GM18909 (cell line): ENCODE data around the gene TDP2.
A peak's percentile ranks its signal among the peaks of the same experiment; 100 is the strongest.
"Not testable (repeated sequence)": the region's sequence is repeated elsewhere in the genome, so short reads cannot be mapped to it uniquely, and the experiment has no call there.

Experiments
- ATAC-seq: cut with Tn5 transposase; IDR thresholded peaks from one replicate; pipeline ENCODE4 v1.9.1; 2021; ENCODE audit warnings: mild to moderate bottlenecking; ENCODE audit not compliant: unreplicated experiment, poor library complexity

Gene TDP2

GRCh38 chr6:24683297-24684296 is 16.9 kb upstream of the TDP2 start:
- no peak for ATAC-seq

DNA sequence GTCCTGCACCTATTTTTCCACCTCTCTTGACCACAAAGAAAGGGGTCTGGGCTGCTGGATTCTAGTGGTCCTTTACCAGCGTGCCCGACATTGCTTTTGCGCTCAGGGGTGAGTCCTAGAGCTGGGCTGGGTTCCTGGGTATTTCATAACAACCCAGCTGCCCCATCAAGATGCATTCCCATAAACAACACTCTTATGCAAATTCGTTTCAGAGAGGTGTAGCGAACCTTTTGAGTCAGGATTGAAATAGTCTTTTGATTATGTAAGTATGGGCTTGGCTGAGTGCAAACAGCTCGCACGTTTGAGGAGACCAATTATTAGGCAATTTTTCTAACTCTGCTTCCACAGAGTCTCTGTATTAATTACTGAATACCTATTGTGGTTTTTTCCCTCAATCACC is 13.9 kb upstream of the TDP2 start:
- ATAC-seq = no peak

GRCh38 chr6:24678792-24679352 is 12.2 kb upstream of the TDP2 start:
- ATAC-seq = not testable (repeated sequence)

GRCh38 chr6:24673625-24674024 is 6.9 kb upstream of the TDP2 start:
- ATAC-seq = no peak

GRCh38 chr6:24672620-24673182 is 6.0 kb upstream of the TDP2 start:
- no peak for ATAC-seq

- ATAC-seq = not testable (repeated sequence)
These were observed 4.4 kb upstream of the TDP2 start for GRCh38 chr6:24671077-24671476.

GRCh38 chr6:24670492-24670891 is 3.8 kb upstream of the TDP2 start:
- not testable (repeated sequence) for ATAC-seq

DNA sequence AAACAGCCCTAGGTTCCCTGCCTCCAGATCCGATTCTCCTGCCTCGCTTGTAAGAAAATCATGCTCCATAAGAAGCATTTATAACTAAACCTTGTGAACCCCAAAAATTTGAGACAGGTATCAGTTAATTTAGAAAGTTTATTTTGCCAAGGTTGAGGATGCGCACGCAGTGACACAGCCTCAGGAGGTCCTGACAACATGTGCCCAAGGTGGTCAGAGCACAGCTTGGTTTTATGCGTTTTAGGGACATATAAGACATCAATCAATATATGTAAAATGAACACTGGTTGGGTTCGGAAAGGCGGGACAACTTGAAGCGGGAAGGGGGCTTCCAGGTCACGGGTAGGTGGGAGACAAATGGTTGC is 2.3 kb upstream of the TDP2 start:
- no peak for ATAC-seq

DNA sequence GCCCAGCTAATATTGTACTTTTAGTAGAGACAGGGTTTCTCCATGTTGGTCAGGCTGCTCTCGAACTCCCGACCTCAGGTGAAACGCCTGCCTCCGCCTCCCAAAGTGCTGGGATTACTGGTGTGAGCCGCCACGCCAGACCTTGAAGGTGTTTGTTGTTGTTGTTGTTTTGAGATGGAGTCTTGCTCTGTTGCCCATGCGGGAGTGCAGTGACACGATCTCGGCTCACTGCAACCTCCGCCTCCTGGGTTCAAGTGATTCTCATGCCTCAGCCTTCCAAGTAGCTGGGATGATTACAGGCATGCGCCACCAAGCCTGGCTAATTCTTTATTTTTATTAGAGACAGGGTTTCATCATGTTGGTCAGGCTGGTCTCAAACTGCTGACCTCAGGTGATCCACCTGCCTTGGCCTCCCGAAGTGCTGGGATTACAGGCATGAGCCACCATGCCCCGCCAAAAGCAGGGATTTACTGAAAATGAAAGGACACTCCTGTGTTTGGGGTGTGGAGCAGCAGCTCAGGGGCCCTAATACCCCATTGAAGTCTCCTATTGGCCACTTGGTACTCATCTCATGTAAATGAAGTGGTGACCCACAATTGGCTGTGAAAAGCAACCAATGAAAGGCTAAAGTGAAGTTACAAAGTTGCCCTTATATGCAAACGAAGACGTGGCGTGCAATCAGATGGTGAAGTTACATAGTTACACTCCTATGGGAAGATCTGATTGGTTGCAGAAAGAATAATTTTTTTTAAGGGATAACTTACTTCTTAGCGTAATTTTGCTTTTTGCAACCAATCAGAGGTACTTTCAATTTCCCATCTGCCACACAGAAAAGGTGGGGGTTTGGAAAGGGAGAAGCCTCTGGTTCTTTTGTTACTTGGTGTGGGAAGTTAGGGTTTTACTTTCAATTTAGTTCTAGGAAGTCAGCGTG is 1.6 kb upstream of the TDP2 start:
- ATAC-seq = not testable (repeated sequence)

GRCh38 chr6:24667378-24667803 is 692 bp upstream of the TDP2 start:
- ATAC-seq = peak; percentile 3

DNA sequence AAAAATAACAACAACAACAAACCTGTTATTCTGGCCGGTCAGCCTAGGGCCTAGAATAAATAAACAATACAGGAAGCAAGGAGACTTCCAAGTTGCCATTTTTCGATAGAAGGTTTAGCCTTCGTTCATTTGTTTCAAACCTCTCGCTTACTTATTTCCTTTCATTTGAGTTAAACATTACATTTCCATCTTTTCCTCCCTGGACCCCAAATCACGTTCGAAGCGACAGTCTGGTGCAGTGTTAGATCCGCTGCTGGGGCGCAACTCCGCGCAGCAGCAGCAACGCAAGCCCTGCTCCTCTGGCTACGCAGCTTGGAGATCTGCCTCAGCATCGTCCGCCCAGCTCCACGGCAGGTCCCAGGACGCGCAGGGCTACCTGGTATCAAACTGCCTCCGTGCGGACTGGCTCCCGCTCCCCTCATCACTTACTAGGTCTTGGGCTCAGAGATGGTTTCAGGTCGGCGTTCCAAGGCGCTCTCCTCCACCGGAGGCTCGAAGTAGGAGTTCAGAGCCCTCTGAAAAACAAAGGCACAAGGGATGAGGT is 530 bp downstream of the TDP2 start:
- ATAC-seq = peak; percentile 40

DNA sequence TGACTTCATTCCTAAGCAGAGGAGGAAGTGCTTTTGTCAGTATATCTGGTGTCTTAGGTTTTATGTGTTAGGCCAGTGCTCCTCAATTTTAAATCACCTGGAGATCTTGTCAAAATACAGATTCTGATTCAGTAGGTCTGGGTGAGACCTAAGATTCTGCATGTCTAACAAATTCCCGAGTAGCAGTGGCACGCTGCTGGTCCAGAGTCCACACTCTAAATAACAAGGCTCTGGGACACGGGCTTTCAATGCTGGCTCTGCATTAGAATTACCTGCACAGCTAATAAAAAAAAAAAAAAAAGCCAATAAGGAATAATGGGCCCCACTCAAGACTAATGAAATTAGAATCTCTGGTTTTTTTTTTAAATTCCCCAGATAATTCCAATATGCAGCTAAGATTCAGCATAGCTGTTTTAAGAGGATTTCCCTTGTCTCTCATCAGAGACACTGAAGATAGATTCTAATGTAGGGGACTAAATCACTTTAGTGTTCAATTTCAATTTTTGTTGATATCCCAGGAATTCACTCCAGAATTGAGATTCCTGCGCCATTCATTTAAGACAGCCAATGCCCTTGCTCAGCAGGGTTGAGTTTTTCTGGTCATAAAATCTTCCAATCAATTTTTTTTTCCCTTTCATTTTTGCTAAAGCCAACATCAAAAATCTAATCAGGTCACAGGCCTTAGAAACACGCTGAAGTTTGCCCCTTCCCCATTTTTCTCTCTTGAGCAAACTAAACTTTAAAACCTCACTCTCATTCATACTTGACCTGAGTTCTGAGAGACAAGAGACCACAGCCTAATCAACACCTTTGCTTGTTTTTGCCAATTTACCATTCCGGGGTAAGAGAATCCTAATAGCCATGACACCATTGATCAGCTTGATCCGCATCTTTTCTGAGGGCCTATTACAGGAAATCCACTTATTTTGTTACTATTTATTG is 2.4 kb downstream of the TDP2 start:
- ATAC-seq = no peak

DNA sequence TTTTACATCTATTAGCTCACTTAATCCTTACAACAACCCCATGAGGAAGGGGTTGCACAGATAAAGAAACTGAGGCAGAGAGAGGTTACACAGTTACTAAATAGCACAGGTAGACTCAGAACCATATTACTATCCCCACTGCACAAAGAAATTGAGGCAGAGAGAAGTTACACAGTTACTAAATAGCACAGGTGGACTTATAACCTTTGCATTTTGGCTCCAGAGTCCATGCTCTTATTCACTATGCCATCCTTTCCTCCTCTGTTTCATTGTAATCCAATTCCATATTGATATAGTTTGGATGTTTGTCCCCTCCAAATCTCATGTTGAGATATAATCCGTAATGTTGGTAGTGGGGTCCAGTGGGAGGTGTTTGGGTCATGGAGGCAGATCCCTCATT is 3.5 kb downstream of the TDP2 start:
- ATAC-seq = no peak

DNA sequence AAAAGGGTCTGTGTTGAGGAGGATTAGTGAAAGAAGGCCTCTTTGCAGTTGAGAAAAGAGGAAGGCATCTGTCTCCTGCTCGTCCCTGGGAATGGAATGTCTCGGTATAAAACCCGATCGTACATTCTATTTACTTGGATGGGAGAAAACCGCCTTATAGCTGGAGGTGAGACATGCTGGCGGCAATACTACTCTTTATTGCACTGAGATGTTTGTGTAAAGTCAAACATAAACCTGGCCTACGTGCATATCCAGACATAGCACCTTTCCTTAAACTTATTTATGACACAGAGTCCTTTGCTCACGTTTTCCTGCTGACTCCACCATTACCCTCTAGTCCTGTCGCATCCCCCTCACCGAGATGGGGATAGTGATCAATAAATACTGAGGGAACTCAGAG is 4.5 kb downstream of the TDP2 start:
- ATAC-seq = no peak

DNA sequence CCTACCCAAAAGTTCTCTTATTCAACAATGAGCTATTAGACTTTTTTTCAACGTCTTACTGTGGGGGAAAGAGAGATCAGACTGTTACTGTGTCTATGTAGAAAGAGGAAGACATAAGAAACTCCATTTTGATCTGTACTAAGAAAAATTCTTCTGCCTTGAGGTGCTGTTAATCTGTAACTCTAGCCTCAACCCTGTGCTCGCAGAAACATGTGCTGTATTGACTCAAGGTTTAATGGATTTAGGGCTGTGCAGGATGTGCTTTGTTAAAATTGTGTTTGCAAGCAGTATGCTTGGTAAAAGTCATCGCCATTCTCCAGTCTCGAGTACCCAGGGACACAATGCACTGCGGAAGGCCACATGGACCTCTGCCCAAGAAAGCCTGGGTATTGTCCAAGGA is 4.9 kb downstream of the TDP2 start:
- not testable (repeated sequence) for ATAC-seq

GRCh38 chr6:24660105-24660504 is 6.6 kb downstream of the TDP2 start:
- no peak for ATAC-seq

DNA sequence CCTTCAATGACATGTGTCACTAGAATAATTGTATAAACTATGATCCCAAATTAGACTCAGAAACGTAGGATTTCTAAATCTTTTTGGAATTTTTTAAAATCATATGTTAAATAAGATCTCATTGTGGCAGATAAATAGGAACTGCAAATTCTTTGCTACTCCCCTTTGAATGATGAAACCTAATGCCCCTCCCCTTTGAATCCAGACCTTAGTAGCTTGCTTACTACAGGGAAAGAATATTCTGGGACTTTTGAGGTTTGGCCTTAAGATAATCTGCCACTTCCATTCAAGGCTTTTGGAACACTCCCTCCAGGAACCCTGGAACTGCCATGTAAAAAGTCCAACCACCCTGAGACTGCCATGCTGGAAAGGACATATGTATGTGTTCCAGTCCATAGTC is 7.1 kb downstream of the TDP2 start:
- ATAC-seq = no peak

GRCh38 chr6:24658573-24659560 is 7.8 kb downstream of the TDP2 start:
- no peak for ATAC-seq
